Measurements from ENCODE around the gene TSPAN5.

Gene TSPAN5

DNA sequence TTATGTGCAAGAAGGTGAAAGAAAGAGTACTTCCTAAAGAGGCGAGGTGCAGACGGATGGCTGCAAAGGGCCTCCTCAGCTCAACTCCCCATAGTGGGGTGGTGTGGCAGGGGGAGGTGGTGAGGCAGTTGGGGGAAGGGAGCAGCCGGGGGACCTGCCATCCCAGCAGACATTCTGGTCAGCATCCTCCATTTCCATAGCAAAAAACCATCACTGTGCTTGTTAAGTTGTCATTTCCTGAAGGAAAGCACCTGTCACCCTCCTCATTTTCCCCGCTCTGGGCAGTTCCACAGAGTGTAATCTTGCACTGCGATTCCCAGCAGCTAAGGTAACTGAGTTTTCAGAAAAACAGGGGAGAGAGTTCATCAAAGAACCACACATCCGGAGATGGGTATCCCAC lies 51.5 kb downstream of the TSPAN5 start:
- H3K9me3 ChIP-seq (ENCODE audit: control insufficient read depth, insufficient read depth, low read depth, low read length), result no peaks in the 10 kb centered on the region
- H3K4me1 ChIP-seq (ENCODE audit: control insufficient read depth, insufficient read depth, low read length), result no peaks in the 10 kb centered on the region
- POLR2A ChIA-PET, result no interaction called here
- H3K27ac ChIP-seq (ENCODE audit: extremely low read depth, low read depth, low read length), result no peak overlapping the region
- CTCF ChIA-PET, result interaction anchor here (0.6 kb wide), 2 partner anchors 12 to 280 kb away, joined by 3 to 4 read pairs; no protein-coding TSS in a partner anchor
- no peaks in the 10 kb centered on the region for H3K36me3 ChIP-seq (ENCODE audit: control insufficient read depth in 2 of 2, insufficient read depth in 1 of 2, low read length in 2 of 2)
- no peak overlapping the region for H3K4me3 ChIP-seq (ENCODE audit: low read depth, low read length)
- TF ChIP-seq TCF7L2 (IDR thresholded peaks at IDR 0.05; ENCODE audit: borderline replicate concordance, low read depth, low read length) (no peak), ZNF530 (tag by site-specific recombination; IDR thresholded peaks at IDR 0.05; ENCODE audit: low read depth) (no peak), ZNF560 (tag by site-specific recombination; IDR thresholded peaks at IDR 0.05; ENCODE audit: borderline replicate concordance) (no peak), ZNF629 (tag by site-specific recombination; IDR thresholded peaks at IDR 0.05) (no peak), ZFHX2 (tag by site-specific recombination; conservative IDR thresholded peaks at IDR 0.05) (no peak), ZNF211 (tag by site-specific recombination; IDR thresholded peaks at IDR 0.05; ENCODE audit: low read depth) (no peak), ZNF558 (tag by site-specific recombination; IDR thresholded peaks at IDR 0.05) (no peak), WT1 (tag by site-specific recombination; IDR thresholded peaks at IDR 0.05) (no peak), ZNF596 (tag by site-specific recombination; IDR thresholded peaks at IDR 0.05) (no peak), ZNF544 (tag by site-specific recombination; IDR thresholded peaks at IDR 0.05) (no peak), ZNF366 (tag by site-specific recombination; conservative IDR thresholded peaks at IDR 0.05) (no peak), TRIM28 (IDR thresholded peaks at IDR 0.05; ENCODE audit: borderline replicate concordance, low read length) (no peak), GLIS1 (tag by site-specific recombination; IDR thresholded peaks at IDR 0.05) (no peak), ZNF624 (tag by site-specific recombination; IDR thresholded peaks at IDR 0.05) (no peak)
- TF ChIP-seq, protein P1, sequence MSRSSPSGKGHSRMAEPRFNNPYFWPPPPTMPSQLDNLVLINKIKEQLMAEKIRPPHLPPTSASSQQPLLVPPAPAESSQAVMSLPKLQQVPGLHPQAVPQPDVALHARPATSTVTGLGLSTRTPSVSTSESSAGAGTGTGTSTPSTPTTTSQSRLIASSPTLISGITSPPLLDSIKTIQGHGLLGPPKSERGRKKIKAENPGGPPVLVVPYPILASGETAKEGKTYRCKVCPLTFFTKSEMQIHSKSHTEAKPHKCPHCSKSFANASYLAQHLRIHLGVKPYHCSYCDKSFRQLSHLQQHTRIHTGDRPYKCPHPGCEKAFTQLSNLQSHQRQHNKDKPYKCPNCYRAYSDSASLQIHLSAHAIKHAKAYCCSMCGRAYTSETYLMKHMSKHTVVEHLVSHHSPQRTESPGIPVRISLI (tag by site-specific recombination; IDR thresholded peaks at IDR 0.05), result no peak

DNA sequence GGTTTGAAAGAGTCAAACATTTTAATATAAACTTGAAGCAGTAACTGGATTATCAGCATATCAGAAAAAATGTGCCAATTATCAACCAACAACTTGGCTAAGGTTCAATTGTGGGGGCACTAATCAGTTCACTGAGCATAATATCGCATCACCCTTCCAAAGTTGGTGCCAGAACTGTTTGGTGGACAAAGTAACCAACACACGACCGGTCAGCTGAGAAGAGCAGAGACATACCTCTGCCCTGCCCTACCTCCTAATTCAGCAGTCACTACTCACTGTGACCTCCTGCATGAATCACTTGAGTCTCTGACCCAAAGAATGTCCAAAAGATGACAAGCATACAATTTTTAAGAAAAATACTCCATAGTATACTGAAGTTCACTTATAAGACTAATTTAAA lies 53.2 kb downstream of the TSPAN5 start:
- Histone ChIP-seq H3K36me3 (ENCODE audit: control insufficient read depth in 2 of 2, insufficient read depth in 1 of 2, low read length in 2 of 2) (no peaks in the 10 kb centered on the region), H3K9me3 (ENCODE audit: control insufficient read depth, insufficient read depth, low read depth, low read length) (no peaks in the 10 kb centered on the region), H3K27ac (ENCODE audit: extremely low read depth, low read depth, low read length) (no peak overlapping the region), H3K4me3 (ENCODE audit: low read depth, low read length) (no peak overlapping the region), H3K4me1 (ENCODE audit: control insufficient read depth, insufficient read depth, low read length) (no peaks in the 10 kb centered on the region)
- ChIA-PET POLR2A (no interaction called here), CTCF (no interaction called here)
- TF ChIP-seq ZNF544 (tag by site-specific recombination; IDR thresholded peaks at IDR 0.05) (no peak), HOXD13 (CRISPR knock-in tag; IDR thresholded peaks at IDR 0.05; ENCODE audit: borderline replicate concordance) (no peak), ZNF239 (tag by site-specific recombination; IDR thresholded peaks at IDR 0.05) (no peak), ZNF132 (tag by site-specific recombination; IDR thresholded peaks at IDR 0.05; ENCODE audit: borderline replicate concordance) (no peak), ZNF311 (tag by site-specific recombination; IDR thresholded peaks at IDR 0.05; ENCODE audit: borderline replicate concordance) (no peak), ZBTB1 (tag by site-specific recombination; IDR thresholded peaks at IDR 0.05) (no peak), ZBTB49 (tag by site-specific recombination; IDR thresholded peaks at IDR 0.05; ENCODE audit: low read depth) (no peak), ZNF223 (tag by site-specific recombination; IDR thresholded peaks at IDR 0.05) (no peak), ZNF596 (tag by site-specific recombination; IDR thresholded peaks at IDR 0.05) (no peak), ZNF148 (tag by site-specific recombination; IDR thresholded peaks at IDR 0.05; ENCODE audit: borderline replicate concordance) (no peak), KLF1 (tag by site-specific recombination; IDR thresholded peaks at IDR 0.05) (no peak), ZNF280D (tag by site-specific recombination; IDR thresholded peaks at IDR 0.05) (no peak)
- TF ChIP-seq, protein P2, sequence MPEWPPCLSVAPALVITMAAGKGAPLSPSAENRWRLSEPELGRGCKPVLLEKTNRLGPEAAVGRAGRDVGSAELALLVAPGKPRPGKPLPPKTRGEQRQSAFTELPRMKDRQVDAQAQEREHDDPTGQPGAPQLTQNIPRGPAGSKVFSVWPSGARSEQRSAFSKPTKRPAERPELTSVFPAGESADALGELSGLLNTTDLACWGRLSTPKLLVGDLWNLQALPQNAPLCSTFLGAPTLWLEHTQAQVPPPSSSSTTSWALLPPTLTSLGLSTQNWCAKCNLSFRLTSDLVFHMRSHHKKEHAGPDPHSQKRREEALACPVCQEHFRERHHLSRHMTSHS (tag by site-specific recombination; IDR thresholded peaks at IDR 0.05), result no peak

Measured in HEK293 (cell line).